WTC11 (cell line): Measurements from ENCODE around the gene ZCCHC2. TPM values are rescaled to one million over a fixed set of nuclear protein-coding genes. Genes with fewer than 3 reads are reported as not detected.

Source experiments
- ATAC-seq: fragments of 200-7000 bp; cut with Tn5 transposase; 2 replicates; pipeline ENCODE4 v1.10.0; 2021; ENCODE audit warnings: mild to moderate bottlenecking, moderate library complexity
- CTCF ChIA-PET: fragments of 300-600 bp; sonication (Branson Sonifier 250); formaldehyde crosslinking; loops from one replicate; lab custom pipeline; 2021; ENCODE audit warnings: antibody characterized with exemption; lab: Charles Lee
- POLR2A ChIA-PET: fragments of 350-600 bp; sonication (Branson Sonifier 250); formaldehyde crosslinking; loops from one replicate; lab custom pipeline; 2021; ENCODE audit warnings: antibody characterized with exemption; lab: Charles Lee
- DNase-seq: peaks from one replicate; pipeline ENCODE4 v3.0.0; 2021; ENCODE audit warnings: low spot score
- H3K27ac Mint-ChIP-seq: 2 replicates; pipeline ENCODE4 v1.8.0; 2021; ENCODE audit warnings: mixed read lengths
- H3K27me3 Mint-ChIP-seq: 2 replicates; pipeline ENCODE4 v1.8.0; 2021; ENCODE audit warnings: low read depth, mild to moderate bottlenecking, moderate library complexity, mixed read lengths
- H3K36me3 Mint-ChIP-seq: 2 replicates; pipeline ENCODE4 v1.8.0; 2021; ENCODE audit warnings: mixed read lengths
- H3K4me1 Mint-ChIP-seq: 2 replicates; pipeline ENCODE4 v1.8.0; 2022; ENCODE audit warnings: mixed read lengths
- H3K4me3 Mint-ChIP-seq: 2 replicates; pipeline ENCODE4 v1.8.0; 2021; ENCODE audit warnings: mild to moderate bottlenecking, moderate library complexity, mixed read lengths
- H3K9me3 Mint-ChIP-seq: 2 replicates; pipeline ENCODE4 v1.8.0; 2021; ENCODE audit warnings: mixed read lengths
- CBFB ChIP-seq: sonication (generic); formaldehyde crosslinking; IDR thresholded peaks from 2 replicates; pipeline ENCODE4 v1.8.1; 2022; ENCODE audit warnings: mild to moderate bottlenecking, low read depth, missing genetic modification reagents
- ESRRA ChIP-seq: sonication (generic); formaldehyde crosslinking; IDR thresholded peaks from 2 replicates; pipeline ENCODE4 v1.8.1; 2022; ENCODE audit warnings: mild to moderate bottlenecking, missing genetic modification reagents, borderline replicate concordance
- GTF2I ChIP-seq: fragments of 250-450 bp; sonication (Bioruptor Pico); conservative IDR thresholded peaks from 2 replicates; pipeline ENCODE4 v1.4.0; 2021; ENCODE audit warnings: mild to moderate bottlenecking
- MLX ChIP-seq: sonication (generic); formaldehyde crosslinking; IDR thresholded peaks from 2 replicates; pipeline ENCODE4 v1.8.1; 2023; ENCODE audit warnings: mild to moderate bottlenecking, missing genetic modification reagents, moderate library complexity
- NFE2L1 ChIP-seq: sonication (generic); formaldehyde crosslinking; IDR thresholded peaks from 2 replicates; pipeline ENCODE4 v1.8.1; 2023; ENCODE audit warnings: missing genetic modification reagents
- PRDM15 ChIP-seq: sonication (generic); formaldehyde crosslinking; IDR thresholded peaks from 2 replicates; pipeline ENCODE4 v1.8.0; 2022; ENCODE audit warnings: missing genetic modification reagents
- PRRX2 ChIP-seq: fragments of 250-450 bp; sonication (Bioruptor Pico); IDR thresholded peaks from 2 replicates; pipeline ENCODE4 v1.8.0; 2021; ENCODE audit warnings: mild to moderate bottlenecking
- SMAD4 ChIP-seq: sonication (generic); formaldehyde crosslinking; IDR thresholded peaks from 2 replicates; pipeline ENCODE4 v1.8.0; 2022; ENCODE audit warnings: mild to moderate bottlenecking, missing genetic modification reagents
- SP1 ChIP-seq: sonication (generic); formaldehyde crosslinking; conservative IDR thresholded peaks from 2 replicates; pipeline ENCODE4 v1.8.1; 2022; ENCODE audit warnings: missing genetic modification reagents
- TEAD4 ChIP-seq: sonication (generic); formaldehyde crosslinking; IDR thresholded peaks from 2 replicates; pipeline ENCODE4 v1.8.0; 2022; ENCODE audit warnings: mild to moderate bottlenecking, missing genetic modification reagents
- TP53 ChIP-seq: sonication (generic); formaldehyde crosslinking; IDR thresholded peaks from 2 replicates; pipeline ENCODE4 v1.8.1; 2023; ENCODE audit warnings: mild to moderate bottlenecking, missing genetic modification reagents
- ZNF138 ChIP-seq: sonication (generic); formaldehyde crosslinking; conservative IDR thresholded peaks from 2 replicates; pipeline ENCODE4 v1.8.1; 2022; ENCODE audit warnings: mild to moderate bottlenecking, moderate library complexity, missing genetic modification reagents
- ZNF263 ChIP-seq: sonication (generic); formaldehyde crosslinking; IDR thresholded peaks from 2 replicates; pipeline ENCODE4 v1.8.1; 2022; ENCODE audit warnings: low read depth, mild to moderate bottlenecking, moderate library complexity, missing genetic modification reagents
- ZNF396 ChIP-seq: fragments of 250-450 bp; sonication (Bioruptor Pico); IDR thresholded peaks from 2 replicates; pipeline ENCODE4 v1.8.0; 2021; ENCODE audit warnings: mild to moderate bottlenecking, moderate library complexity, borderline replicate concordance
- ZNF423 ChIP-seq: fragments of 250-450 bp; sonication (Bioruptor Pico); IDR thresholded peaks from 2 replicates; pipeline ENCODE4 v2.1.2; 2022; ENCODE audit warnings: mild to moderate bottlenecking, moderate library complexity
- ZNF671 ChIP-seq: fragments of 250-450 bp; sonication (Bioruptor Pico); IDR thresholded peaks from 2 replicates; pipeline ENCODE4 v1.8.0; 2021; ENCODE audit warnings: mild to moderate bottlenecking
- total RNA-seq: library from RNA; stranded (reverse); gene quantifications from 3 replicates; pipeline ENCODE4 v1.2.3, GENCODE V29; 2021
- TF ChIP-seq, protein P1 (sequence below): fragments of 200-600 bp; IDR thresholded peaks from 2 replicates; pipeline ENCODE4 v1.8.0; 2022; ENCODE audit warnings: antibody characterized with exemption
- TF ChIP-seq, protein P2 (sequence below): sonication (generic); formaldehyde crosslinking; IDR thresholded peaks from 2 replicates; pipeline ENCODE4 v1.8.1; 2022; ENCODE audit warnings: low read depth, missing genetic modification reagents, borderline replicate concordance
- TF ChIP-seq, protein P3 (sequence below): sonication (generic); formaldehyde crosslinking; conservative IDR thresholded peaks from 2 replicates; pipeline ENCODE4 v1.8.1; 2022; ENCODE audit warnings: mild to moderate bottlenecking, missing genetic modification reagents
- TF ChIP-seq, protein P4 (sequence below): fragments of 250-450 bp; sonication (Bioruptor Pico); IDR thresholded peaks from 2 replicates; pipeline ENCODE4 v1.9.0; 2021; ENCODE audit warnings: mild to moderate bottlenecking, borderline replicate concordance

Gene ZCCHC2
- total RNA-seq, 1 experiment from 2014 or later, result 18.8 TPM

DNA sequence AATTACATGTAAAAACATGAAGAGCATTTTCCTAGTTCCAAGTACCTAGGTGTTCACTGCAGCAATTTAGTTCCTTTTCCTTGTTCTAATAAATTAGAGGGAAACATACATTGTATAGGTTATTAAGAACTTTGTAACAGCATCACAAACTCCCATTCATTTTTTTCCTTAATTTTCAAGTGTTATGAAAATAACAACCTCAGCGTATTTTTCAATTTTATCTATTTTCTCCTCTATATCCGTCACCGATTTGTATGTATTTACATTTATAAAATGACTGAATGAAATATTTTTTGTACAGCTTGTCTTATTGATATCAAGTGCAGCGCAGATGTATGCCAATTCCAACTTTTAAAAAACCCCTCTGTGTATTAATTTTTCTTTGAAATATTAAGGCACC is 44.0 kb downstream of the ZCCHC2 start (continued):
- TF ChIP-seq, protein P1, sequence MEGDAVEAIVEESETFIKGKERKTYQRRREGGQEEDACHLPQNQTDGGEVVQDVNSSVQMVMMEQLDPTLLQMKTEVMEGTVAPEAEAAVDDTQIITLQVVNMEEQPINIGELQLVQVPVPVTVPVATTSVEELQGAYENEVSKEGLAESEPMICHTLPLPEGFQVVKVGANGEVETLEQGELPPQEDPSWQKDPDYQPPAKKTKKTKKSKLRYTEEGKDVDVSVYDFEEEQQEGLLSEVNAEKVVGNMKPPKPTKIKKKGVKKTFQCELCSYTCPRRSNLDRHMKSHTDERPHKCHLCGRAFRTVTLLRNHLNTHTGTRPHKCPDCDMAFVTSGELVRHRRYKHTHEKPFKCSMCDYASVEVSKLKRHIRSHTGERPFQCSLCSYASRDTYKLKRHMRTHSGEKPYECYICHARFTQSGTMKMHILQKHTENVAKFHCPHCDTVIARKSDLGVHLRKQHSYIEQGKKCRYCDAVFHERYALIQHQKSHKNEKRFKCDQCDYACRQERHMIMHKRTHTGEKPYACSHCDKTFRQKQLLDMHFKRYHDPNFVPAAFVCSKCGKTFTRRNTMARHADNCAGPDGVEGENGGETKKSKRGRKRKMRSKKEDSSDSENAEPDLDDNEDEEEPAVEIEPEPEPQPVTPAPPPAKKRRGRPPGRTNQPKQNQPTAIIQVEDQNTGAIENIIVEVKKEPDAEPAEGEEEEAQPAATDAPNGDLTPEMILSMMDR, result no peak
- TF ChIP-seq MLX (CRISPR knock-in tag) (no peak), ZNF138 (CRISPR knock-in tag) (no peak), SP1 (CRISPR knock-in tag) (no peak)
- TF ChIP-seq, all 79 proteins: peak for 0

DNA sequence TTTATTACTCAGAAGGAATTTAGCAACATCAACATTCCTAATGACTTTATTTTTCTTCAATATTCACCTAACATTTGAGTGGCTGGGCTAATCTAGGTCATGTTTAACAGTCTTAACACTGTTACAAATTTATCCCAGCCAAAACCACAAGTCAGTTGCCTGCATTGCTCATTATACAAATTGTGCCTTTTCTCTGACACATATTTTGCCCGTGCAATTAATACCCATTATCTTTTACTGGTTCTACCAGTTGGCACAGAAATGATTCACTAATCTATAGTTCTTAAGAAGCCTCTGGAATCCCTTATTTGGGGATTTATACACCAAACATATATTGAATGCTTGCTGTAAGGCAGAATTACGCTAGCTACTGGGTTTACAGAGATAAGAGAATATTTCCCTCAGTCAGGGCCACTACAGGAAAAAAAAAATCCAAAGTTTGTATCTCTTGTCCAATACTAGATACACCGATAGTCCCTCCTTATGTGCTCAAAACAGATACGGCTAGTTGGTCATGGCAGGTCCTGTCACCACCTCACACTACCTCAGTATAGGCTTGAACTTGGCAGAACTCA is 46.3 kb downstream of the ZCCHC2 start:
- H3K4me1 Mint-ChIP-seq, result 0 out of 2 replicates have a peak, but pooled peaks cover 4% of the 10 kb centered on the region
- CTCF ChIA-PET, result no interaction called here
- H3K36me3 Mint-ChIP-seq, result peaks cover 46% of the 10 kb centered on the region
- ATAC-seq (no peak), DNase-seq (no peak)
- POLR2A ChIA-PET, result no interaction called here
- H3K4me3 Mint-ChIP-seq, result no peak overlapping the region
- TF ChIP-seq, protein P2, sequence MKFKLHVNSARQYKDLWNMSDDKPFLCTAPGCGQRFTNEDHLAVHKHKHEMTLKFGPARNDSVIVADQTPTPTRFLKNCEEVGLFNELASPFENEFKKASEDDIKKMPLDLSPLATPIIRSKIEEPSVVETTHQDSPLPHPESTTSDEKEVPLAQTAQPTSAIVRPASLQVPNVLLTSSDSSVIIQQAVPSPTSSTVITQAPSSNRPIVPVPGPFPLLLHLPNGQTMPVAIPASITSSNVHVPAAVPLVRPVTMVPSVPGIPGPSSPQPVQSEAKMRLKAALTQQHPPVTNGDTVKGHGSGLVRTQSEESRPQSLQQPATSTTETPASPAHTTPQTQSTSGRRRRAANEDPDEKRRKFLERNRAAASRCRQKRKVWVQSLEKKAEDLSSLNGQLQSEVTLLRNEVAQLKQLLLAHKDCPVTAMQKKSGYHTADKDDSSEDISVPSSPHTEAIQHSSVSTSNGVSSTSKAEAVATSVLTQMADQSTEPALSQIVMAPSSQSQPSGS, result no peak
- no peak for TF ChIP-seq ZNF671
- no peak for TF ChIP-seq ZNF423 (CRISPR knock-in tag)
- TF ChIP-seq ESRRA (CRISPR knock-in tag), result no peak
- no peak for TF ChIP-seq SMAD4 (CRISPR knock-in tag)
- no peak for TF ChIP-seq CBFB (CRISPR knock-in tag)
- TF ChIP-seq PRDM15 (CRISPR knock-in tag), result no peak
- H3K27ac Mint-ChIP-seq, result no peak overlapping the region
- H3K9me3 Mint-ChIP-seq, result peaks cover 17% of the 10 kb centered on the region
- H3K27me3 Mint-ChIP-seq, result no peaks in the 10 kb centered on the region

DNA sequence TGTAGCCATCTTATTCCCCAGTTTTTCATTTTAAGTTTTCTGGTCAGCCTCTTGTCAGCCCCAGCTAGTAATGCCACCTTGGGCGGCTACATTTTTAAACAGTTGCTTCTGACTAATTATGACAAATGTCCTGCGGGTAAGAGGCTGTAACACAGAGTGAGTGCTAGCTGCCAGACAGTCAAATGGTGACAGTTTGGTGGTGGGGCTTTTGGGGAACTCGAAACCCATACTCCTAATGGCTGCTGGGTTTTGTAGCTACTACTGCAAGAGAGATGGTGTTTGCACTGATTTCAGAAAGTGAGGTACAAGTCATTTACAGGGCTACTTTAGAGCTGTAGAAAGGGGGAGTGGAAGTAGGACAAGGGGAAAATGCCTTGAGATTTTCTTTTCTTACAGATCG is 48.2 kb downstream of the ZCCHC2 start:
- ChIA-PET POLR2A (no interaction called here), CTCF (interaction anchor here (1.5 to 2.1 kb wide), 2 partner anchors 13 to 145 kb away, joined by 6 to 9 read pairs; no protein-coding TSS in a partner anchor)
- ATAC-seq (no peak), DNase-seq (no peak)
- H3K4me1 Mint-ChIP-seq, result peaks cover 7% of the 10 kb centered on the region
- no peak overlapping the region for H3K27ac Mint-ChIP-seq
- H3K4me3 Mint-ChIP-seq, result no peak overlapping the region
- H3K36me3 Mint-ChIP-seq, result peaks cover 60% of the 10 kb centered on the region
- H3K9me3 Mint-ChIP-seq, result peaks cover 17% of the 10 kb centered on the region
- no peaks in the 10 kb centered on the region for H3K27me3 Mint-ChIP-seq
- TF ChIP-seq MLX (CRISPR knock-in tag) (no peak), SMAD4 (CRISPR knock-in tag) (no peak), PRRX2 (CRISPR knock-in tag) (no peak), ZNF671 (no peak), GTF2I (no peak), NFE2L1 (no peak), TP53 (CRISPR knock-in tag) (no peak), TEAD4 (CRISPR knock-in tag) (no peak), ZNF263 (CRISPR knock-in tag) (no peak), ZNF396 (no peak)
- TF ChIP-seq, protein P3, sequence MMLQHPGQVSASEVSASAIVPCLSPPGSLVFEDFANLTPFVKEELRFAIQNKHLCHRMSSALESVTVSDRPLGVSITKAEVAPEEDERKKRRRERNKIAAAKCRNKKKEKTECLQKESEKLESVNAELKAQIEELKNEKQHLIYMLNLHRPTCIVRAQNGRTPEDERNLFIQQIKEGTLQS (CRISPR knock-in tag), result no peak
- TF ChIP-seq, protein P4, sequence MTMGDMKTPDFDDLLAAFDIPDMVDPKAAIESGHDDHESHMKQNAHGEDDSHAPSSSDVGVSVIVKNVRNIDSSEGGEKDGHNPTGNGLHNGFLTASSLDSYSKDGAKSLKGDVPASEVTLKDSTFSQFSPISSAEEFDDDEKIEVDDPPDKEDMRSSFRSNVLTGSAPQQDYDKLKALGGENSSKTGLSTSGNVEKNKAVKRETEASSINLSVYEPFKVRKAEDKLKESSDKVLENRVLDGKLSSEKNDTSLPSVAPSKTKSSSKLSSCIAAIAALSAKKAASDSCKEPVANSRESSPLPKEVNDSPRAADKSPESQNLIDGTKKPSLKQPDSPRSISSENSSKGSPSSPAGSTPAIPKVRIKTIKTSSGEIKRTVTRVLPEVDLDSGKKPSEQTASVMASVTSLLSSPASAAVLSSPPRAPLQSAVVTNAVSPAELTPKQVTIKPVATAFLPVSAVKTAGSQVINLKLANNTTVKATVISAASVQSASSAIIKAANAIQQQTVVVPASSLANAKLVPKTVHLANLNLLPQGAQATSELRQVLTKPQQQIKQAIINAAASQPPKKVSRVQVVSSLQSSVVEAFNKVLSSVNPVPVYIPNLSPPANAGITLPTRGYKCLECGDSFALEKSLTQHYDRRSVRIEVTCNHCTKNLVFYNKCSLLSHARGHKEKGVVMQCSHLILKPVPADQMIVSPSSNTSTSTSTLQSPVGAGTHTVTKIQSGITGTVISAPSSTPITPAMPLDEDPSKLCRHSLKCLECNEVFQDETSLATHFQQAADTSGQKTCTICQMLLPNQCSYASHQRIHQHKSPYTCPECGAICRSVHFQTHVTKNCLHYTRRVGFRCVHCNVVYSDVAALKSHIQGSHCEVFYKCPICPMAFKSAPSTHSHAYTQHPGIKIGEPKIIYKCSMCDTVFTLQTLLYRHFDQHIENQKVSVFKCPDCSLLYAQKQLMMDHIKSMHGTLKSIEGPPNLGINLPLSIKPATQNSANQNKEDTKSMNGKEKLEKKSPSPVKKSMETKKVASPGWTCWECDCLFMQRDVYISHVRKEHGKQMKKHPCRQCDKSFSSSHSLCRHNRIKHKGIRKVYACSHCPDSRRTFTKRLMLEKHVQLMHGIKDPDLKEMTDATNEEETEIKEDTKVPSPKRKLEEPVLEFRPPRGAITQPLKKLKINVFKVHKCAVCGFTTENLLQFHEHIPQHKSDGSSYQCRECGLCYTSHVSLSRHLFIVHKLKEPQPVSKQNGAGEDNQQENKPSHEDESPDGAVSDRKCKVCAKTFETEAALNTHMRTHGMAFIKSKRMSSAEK (CRISPR knock-in tag), result no peak
